ENCODE results near the gene MRPL34.

Gene MRPL34

GRCh38 chr19:17327654-17328516 is 22.2 kb downstream of the MRPL34 start:
- DNase-seq (ENCODE audit: low read depth in 3 of 3, low spot score in 1 of 3): peak in 1 of 3 donors; percentile 51

- no peak for DNase-seq (ENCODE audit: low read depth in 3 of 3, low spot score in 1 of 3)
These were observed 23.1 kb downstream of the MRPL34 start for GRCh38 chr19:17328517-17329365.

DNA sequence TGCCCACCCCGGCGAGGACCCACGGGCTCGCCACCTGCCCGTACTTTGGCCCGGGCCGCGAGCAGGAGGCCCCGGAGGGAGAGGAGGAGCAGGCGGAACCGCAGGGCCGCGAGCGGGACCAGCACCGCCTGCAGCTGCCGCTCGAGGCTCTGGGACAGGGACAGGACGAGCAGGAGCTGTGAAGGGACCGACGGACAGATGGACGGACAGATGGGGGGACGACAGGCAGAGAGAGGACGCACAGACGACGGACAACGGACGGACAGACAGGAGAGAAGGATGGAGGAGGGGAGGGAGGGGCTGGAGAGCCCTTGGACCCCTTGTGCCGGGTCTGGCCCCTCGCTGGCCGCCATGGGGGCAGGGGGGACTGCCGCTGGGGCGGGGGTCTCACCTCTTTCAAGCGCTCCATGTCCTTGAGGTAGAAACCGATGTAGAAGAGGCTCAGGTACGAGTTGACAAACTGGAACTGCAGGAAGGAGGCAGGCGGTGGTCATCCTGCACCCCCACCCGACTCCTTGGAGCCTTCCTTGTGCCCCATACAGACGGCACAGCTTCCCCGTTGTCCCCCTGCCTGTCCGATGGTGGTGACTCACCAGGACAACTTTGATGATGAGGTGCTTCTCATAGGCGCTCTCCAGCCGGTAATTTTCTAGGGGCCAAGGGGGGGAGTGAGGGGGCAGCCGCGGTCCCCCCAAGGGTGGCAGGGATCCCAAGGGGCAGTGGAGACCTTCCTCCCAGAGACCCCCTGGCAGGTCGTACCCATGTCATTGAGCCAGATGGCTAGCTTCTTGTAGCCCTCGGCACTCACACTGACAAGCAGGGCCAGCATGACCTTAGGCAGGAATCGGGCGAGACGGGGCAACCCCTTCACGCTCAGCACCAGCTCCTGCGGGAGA is 23.9 kb downstream of the MRPL34 start:
- DNase-seq (ENCODE audit: low read depth in 3 of 3, low spot score in 1 of 3): no peak

DNA sequence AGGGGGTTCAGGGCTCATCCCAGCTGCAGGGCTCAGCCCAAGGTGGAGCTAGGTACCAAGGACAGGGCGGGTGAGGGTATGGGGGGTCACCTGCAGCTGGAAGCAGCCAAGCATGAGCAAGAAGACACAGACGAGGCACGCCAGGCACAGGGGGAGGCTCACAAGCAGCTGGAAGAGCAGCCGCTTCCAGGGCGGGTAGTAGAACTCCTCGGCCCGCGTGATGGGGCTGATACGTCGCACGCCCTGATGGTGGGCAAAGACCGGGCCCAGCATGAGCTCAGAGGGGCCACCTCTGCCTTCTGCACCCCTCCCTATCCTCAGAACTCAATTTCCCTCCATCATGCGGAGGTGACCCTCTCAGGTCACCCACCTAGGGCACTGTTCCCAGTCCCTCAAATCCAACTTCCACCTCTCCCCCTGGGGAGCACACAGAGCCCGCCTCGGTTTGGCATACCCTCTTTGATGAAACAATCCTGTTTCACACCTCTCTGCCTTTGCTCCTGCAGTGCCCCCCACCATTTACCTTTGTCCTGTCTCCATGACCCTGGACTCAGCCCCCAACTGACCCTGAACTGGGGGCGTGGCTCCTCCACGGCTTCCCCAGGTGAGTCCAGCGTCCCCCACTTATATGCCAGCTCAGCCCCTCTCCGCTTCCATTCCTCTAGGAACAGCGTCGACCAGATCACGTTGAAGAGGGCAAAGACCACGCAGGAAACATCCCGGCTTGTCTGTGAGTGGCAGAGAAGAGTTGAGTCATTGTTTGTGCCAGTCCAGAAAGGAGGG is 24.8 kb downstream of the MRPL34 start:
- no peak for DNase-seq (ENCODE audit: low read depth in 3 of 3, low spot score in 1 of 3)

- DNase-seq (ENCODE audit: low read depth in 3 of 3, low spot score in 1 of 3): no peak
These were observed 25.4 kb downstream of the MRPL34 start for GRCh38 chr19:17331045-17331558.

DNA sequence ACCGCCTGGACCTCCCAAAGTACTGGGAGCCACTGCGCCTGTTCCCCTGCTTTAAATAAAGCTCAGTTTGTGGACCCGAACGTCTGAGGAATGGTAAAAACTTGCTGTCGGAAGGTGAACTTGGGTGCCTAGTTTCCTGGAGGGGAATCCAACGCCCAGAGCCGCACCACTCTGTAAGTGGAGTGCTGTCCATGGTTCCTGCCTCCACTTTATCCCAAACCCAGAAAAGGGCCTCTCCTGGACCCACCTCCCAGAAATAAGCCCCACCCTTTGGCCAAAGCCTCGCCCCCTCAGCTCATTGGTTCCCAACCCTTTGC is 26.6 kb downstream of the MRPL34 start:
- no peak for DNase-seq (ENCODE audit: low read depth in 3 of 3, low spot score in 1 of 3)

GRCh38 chr19:17332677-17333581 is 27.3 kb downstream of the MRPL34 start:
- DNase-seq (ENCODE audit: low read depth in 3 of 3, low spot score in 1 of 3): no peak

- DNase-seq (ENCODE audit: low read depth in 3 of 3, low spot score in 1 of 3): peak; percentile 43 to 55 (median 54)
These were observed 28.1 kb downstream of the MRPL34 start for GRCh38 chr19:17333611-17334413.

DNA sequence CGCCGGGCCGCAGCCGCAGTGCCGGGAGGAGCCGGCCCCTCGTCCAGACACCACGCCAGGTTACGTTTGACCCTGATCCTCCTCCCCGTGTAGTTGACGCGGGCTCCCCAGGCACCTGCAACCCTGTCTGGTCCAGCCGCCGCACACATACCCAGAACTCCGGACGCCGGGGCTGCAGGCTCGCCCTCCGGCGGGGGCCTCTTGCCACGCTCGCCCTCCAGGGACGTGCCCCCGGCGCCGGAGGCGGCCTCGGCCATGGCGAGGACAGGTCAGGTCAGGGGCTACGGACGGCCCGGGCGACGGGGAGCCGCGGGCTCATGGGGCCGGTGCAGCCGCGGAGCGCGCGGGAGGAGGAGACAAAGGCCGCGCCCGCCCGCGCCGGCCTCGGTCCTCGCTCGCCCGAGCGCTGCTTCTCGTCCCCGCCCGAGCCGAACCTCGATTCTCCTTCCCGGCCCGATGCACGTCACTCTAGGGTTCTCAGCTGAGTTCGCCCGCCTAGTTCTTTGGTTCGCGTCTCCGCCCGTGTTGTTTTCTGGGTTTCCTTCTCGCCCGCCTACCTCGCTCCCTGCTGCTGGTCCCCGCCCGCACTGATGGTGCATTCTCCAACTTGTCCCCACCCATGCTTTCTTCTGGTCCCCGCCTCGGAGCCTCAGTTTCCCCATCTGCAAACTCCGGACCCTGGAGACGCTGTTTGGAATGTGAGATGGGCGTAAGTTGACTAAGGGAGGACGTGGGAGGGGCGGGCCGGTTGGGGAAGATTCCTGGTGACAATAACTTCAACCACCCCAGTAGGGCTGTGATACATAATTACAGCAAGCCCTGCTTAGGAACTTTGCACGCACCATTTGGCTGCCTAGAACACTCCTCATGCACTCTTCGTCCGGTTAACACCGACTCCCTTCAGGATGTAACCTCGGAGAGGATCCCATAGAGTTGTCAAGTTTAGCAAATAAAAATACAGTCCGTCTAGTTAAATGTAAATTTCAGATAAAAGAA is 29.0 kb downstream of the MRPL34 start, which contains the start of gene ANO8:
TSS of gene ANO8 (minus strand) at position 442 of the 996 bp plus-strand sequence. CDS start at position 257, 185 bp downstream.
- DNase-seq (ENCODE audit: low read depth in 3 of 3, low spot score in 1 of 3): peak; percentile 87 to 98 (median 89)

DNA sequence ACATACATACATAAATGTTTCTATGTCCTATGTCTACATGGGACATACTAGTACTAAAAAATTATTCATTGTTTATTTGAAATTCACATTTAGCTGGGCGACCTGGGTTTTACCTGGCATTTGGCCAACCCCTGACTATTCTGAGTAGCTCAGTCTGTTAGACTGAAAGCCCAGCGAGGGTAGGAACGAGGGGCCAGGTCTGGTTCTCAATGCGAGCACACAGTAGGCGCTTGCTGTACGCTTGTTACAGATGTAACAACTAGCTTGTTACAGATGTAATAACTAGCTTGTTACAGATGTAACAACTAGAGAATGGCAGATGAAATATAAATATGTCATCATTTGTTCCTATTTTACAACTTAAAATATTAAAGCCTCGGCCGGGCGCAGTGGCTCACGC is 29.9 kb downstream of the MRPL34 start:
- DNase-seq (ENCODE audit: low read depth in 3 of 3, low spot score in 1 of 3): no peak

DNA sequence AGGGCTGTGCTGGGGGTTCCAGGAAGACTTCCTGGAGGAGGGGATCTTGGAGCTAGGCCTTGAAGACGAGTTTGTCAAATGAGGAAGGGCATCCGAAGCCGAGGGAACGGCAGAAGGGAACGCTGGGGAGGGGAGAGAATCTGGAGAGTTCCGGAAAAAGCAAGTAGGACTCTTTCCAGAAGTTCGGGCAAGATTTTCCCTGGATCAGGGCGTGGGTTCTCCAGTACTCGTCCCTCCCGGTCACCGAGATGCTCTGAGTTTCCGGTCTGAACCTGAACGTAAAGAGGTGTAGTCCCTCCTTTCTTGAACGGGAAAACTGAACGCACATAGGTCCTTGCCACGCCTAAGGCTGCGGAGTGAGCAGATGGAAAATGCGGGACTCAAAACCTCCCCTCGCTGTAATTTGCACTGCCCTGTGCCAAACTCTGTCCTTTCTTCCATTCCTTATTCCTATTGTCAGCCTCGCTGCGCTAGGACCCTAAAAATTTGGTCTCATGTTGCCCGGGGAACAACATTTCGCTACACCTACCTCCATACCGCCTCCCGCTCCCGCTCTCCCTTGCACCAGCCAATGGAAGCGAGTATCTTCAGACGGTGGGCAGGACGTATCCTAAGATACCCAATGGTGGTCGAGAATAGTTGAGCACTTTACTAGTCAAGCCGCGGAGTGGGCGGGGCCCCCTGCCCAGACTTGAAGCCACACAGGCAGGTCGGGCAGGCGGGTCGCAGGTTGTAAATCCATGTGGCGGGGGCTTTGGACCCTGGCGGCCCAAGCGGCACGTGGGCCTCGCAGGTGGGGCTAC is 31.4 kb downstream of the MRPL34 start, which contains the start of gene GTPBP3:
TSS of gene GTPBP3 (plus strand) at position 682 of the 803 bp plus-strand sequence. CDS start at position 741, 59 bp downstream.
- peak; percentile 87 to 91 (median 89) for DNase-seq (ENCODE audit: low read depth in 3 of 3, low spot score in 1 of 3)

DNA sequence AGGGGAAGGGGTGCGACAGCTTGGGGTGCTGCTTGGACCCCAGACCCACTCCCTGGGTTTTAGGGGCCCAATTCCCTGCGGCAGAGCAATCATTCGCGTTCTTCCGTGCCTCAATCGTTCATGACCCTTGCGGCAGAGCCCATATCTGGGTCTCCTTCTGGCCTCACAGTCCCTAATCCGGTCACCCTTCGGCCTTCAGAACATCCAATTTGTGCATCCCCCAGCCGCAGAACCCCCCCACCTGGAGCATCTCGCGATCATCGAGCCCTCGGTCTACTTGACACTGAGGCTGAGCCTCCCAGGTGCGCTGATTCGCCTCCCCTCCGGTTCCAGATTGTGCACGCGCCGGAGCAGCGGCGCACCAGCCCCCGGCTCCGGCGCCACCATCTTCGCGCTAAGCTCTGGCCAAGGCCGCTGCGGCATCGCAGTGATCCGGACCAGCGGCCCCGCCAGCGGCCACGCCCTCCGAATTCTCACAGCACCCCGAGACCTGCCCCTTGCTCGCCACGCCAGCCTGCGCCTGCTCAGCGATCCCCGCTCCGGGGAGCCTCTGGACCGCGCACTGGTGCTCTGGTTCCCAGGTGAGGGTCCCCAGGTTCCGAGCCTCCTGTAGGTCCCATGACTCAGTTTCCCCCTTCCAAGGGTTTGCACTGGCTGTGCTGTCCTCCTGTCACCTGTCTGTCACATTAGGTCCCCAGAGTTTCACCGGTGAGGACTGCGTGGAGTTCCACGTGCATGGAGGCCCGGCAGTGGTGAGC is 32.2 kb downstream of the MRPL34 start:
- DNase-seq (ENCODE audit: low read depth in 3 of 3, low spot score in 1 of 3): no peak

DNA sequence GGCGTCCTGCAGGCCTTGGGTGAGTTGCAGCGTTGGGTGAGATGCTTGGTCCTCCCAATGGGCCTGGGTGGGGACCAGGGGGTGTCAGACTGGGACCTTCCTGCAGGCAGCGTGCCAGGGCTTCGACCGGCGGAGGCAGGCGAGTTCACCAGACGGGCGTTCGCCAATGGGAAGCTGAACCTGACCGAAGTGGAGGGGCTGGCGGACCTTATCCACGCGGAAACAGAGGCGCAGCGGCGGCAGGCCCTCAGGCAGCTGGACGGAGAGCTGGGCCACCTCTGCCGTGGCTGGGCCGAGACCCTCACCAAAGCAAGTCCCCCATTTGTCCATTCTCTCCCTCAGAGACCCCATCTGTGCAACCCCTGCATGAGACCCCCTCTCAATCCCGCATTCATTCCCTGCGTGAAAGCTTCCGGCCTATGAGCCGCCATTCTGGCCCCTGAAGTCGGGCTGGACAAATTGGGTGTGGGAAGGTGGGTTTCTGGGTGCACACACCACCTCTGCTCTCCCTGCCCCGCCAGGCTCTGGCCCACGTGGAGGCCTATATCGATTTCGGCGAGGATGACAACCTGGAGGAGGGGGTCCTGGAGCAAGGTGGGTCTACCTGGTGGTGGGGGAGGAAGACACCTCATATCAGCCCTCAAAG is 32.9 kb downstream of the MRPL34 start:
- DNase-seq (ENCODE audit: low read depth in 3 of 3, low spot score in 1 of 3): no peak

DNA sequence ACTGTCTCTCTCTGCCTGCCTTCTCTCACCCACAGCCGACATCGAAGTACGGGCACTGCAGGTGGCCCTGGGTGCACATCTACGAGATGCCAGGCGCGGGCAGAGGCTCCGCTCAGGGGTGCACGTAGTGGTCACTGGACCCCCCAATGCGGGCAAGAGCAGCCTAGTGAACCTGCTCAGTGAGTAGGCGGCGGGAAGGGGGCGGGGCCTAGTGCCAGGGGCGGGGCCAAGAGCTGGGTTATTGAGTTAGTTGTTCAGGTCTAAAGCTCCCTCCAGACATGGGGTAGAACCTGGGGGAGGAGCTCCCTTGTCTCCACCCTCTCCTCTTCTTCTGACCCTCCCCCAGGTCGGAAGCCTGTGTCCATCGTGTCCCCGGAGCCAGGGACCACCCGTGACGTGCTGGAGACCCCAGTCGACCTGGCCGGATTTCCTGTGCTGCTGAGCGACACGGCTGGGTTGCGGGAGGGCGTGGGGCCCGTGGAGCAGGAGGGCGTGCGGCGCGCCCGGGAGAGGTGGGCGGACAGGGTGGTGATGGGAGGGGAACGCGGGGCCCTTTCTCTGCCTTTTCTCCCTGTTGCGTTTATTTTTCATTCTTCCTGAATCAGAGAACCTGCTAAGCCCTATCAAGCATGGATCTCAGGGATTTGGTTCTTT is 33.5 kb downstream of the MRPL34 start:
- peak in 1 of 3 donors; percentile 60 for DNase-seq (ENCODE audit: low read depth in 3 of 3, low spot score in 1 of 3)
